ENCODE data around the gene FAM161A.
A peak's percentile ranks its signal among the peaks of the same experiment; 100 is the strongest.

The FAM161A gene

DNA sequence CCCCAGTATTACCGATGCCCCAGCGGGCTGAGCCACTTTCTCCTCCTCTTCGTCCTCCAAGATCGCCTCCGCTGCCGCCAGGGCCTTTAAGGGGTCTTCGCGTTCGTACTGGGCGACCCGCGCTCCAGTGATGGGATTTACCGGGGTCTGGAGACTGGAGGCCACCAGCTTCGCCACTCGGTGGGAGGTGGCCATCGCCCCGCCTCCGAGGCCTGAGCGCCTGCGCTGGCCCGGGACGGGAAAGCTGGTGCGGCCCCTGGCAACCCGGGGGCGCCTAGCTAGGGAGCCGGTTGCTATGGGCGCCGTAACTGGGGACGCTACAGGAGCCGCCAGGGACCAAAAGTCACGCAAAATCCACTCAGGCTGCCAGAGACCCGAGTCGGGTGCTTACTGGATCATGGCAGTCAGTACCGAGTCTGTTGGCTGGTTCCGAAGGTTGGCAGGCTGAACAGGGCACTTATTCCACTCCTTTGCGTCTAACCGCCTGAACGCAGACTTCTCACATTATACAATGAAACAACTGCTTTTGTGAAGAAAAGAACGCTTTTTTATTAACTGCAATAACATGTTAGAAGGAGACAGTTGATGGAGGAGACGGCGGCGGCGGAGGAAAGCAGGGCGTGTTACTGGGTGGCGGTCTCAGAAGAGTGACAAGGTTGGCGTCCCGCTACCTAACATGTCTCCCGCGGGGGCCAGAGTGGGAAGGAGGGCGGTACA lies at the start of gene FAM161A:
TSS of gene FAM161A (minus strand) at position 214 of the 717 bp plus-strand sequence. CDS start at position 195, 19 bp downstream.
- no peak for TF ChIP-seq CTCF (IDR thresholded peaks at IDR 0.05; ENCODE audit: control extremely low read depth, extremely low read depth, low read depth, missing control alignments)
- peak; percentile 92 for DNase-seq (ENCODE audit: extremely low spot score)
- ChIA-PET POLR2A (interaction anchor here (1.0 kb wide), 1 partner anchor 9 kb away, joined by 3 read pairs; no protein-coding TSS in a partner anchor), CTCF (interaction anchor here (0.8 to 2.4 kb wide), 4 partner anchors 18 to 28 kb away, joined by 3 to 7 read pairs (median 4); no protein-coding TSS in a partner anchor)

DNA sequence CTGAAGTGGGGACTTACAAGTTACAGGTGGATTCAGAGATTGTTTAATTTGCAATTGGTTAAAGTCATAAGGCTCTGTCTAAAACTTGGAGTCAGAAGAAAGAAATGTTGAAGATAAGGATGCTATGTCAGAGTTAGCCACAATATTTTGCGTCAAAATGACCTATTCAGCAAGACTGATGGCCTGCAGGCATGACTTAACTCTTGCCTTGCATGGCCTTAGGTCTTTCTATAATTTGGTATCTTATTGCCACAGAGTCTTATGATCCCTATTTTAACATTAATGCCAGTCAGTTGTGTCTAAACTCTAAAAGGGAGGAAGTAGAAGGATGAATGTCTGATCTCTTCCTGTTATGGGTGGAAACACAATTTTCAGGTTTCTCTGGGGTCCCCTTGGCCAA lies 46.4 kb upstream of the FAM161A start:
- ChIA-PET POLR2A (no interaction called here), CTCF (no interaction called here)
- no peak for TF ChIP-seq CTCF (IDR thresholded peaks at IDR 0.05; ENCODE audit: control extremely low read depth, extremely low read depth, low read depth, missing control alignments)
- no peak for DNase-seq (ENCODE audit: extremely low spot score)

DNA sequence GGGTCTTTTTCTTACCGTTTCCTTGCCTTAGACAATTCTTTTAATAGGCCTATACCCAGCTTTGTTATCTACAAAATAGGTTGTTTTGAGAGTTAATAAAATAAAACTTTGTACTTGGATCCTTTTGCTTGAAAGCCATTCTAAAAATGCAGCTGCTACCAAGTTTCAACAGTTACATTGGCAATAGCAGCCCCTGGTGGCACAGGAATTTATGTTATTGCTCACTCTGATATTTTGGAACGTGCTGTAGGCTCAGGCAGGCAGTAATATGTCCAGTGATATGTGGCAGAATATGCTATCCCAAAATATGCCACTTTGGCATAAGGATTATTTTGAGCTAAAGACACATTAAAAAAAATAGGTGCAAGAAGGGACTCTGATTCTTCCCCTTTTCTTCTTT lies 45.0 kb upstream of the FAM161A start:
- peak; percentile 34 for TF ChIP-seq CTCF (IDR thresholded peaks at IDR 0.05; ENCODE audit: control extremely low read depth, extremely low read depth, low read depth, missing control alignments)
- ChIA-PET POLR2A (no interaction called here), CTCF (interaction anchor here (0.8 to 1.8 kb wide), 3 partner anchors 11 to 57 kb away, joined by 3 to 9 read pairs (median 3); no protein-coding TSS in a partner anchor)
- DNase-seq (ENCODE audit: extremely low spot score) = no peak

DNA sequence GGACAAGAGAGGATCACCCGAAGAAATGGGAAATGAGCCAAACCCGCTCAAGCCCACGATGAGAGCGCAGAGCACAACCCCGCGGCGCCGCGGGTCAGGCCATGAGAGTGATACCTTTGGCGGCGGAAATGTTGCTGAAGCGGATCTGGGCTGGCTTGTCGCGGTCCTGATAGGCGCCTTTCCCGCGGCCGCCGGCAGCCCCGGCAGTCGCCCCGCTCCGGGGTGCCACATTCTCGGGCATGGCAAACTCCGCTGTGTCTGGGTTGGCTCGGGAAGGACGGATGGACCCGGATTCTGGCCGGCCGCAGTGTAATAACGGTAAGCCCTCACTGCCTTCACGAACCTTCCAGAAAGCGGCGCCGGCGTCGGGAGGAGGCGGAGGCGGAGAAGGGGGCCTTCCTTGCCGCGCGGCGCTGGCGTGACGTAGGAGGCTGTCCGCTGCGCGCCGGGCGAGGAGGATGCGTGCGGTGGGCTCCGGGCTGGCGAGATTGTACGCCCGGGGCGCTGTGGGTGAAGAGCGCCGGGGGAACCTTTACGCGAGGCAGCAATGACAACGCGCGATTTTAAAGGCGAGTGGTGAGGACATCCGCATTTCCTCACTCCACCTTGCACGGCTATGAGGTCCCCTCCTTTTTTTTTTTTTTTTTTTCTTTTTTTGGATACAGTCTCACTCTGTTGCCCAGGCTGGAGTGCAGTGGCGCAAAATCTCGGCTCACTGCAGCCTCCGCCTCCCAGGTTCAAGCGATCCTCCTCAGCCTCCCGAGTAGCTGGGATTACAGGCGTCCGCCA lies 34.6 kb upstream of the FAM161A start, which contains the start of gene CCT4:
TSS of gene CCT4 (minus strand) at position 390 of the 789 bp plus-strand sequence. CDS start at position 241, 149 bp downstream.
- POLR2A ChIA-PET = interaction anchor here (0.7 kb wide), 2 partner anchors 866 to 925 kb away, joined by 3 to 9 read pairs; no protein-coding TSS in a partner anchor
- CTCF ChIA-PET = no interaction called here
- DNase-seq (ENCODE audit: extremely low spot score) = peak; percentile 87
- TF ChIP-seq CTCF (IDR thresholded peaks at IDR 0.05; ENCODE audit: control extremely low read depth, extremely low read depth, low read depth, missing control alignments) = no peak

- no peak for TF ChIP-seq CTCF (IDR thresholded peaks at IDR 0.05; ENCODE audit: control extremely low read depth, extremely low read depth, low read depth, missing control alignments)
- POLR2A ChIA-PET = no interaction called here
These were observed 33.9 kb upstream of the FAM161A start for GRCh38 chr2:61887717-61888266.

DNA sequence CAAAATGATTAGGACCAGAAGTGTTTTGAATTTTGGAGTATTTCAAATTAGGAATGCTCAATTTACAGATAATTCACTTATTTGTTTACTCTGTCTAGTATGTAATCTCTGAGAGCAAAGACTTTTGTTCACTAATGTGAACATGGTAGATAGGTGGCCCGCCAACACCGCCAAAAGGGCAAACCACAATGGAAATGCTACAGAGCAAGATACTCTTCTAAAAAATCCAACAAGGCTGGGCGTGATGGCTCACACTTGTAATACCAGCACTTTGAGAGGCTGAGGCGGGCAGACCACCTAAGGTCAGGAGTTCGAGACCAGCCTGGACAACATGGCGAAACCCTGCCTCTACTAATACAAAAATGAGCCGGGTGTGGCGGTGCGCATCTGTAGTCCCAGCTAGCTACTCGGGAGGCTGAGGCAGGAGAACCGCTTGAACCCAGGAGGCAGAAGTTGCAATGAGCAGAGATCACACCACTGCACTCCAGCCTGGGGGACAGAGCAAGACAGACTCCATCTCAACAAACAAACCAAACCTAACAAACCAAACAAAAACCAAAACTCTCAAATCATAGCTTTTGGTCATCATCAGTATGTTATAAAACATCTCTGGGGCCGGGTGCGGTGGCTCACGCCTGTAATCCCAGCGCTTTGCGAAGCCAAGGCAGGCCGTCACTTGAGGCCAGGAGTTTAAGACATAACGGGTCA lies 32.2 kb upstream of the FAM161A start:
- POLR2A ChIA-PET = no interaction called here

More at GRCh38 chr2:61887717-61888266, 33.9 kb upstream of the FAM161A start:
- no peak for DNase-seq (ENCODE audit: extremely low spot score)
- CTCF ChIA-PET = no interaction called here

More for the DNA sequence above, 32.2 kb upstream of the FAM161A start:
- DNase-seq (ENCODE audit: extremely low spot score) = no peak
- CTCF ChIA-PET = interaction anchor here (1.1 kb wide), 1 partner anchor 9 kb away, joined by 3 read pairs; no protein-coding TSS in a partner anchor
- TF ChIP-seq CTCF (IDR thresholded peaks at IDR 0.05; ENCODE audit: control extremely low read depth, extremely low read depth, low read depth, missing control alignments) = no peak

Data from GM10248 (cell line).